Transverse colon (tissue), 4 donors: ENCODE results near the gene ZBED1. TPM values are rescaled to one million over a fixed set of nuclear protein-coding genes. Genes with fewer than 3 reads are reported as not detected.
"Not testable (repeated sequence)": the region's sequence is repeated elsewhere in the genome, so short reads cannot be mapped to it uniquely, and the experiment has no call there.

Experiments used
- DNase-seq: peaks from one replicate; pipeline ENCODE4 v3.0.0-alpha.2; 2019
- H3K27ac ChIP-seq, 4 donors: fragments of 200-600 bp; sonication (generic); 2 replicates each; pipeline ENCODE4 v1.5.1; 2016 to 2018; ENCODE audit warnings: inconsistent platforms in 4 of 4
- H3K27me3 ChIP-seq: fragments of 200-600 bp; sonication (generic); 2 replicates; pipeline ENCODE4 v1.5.1; 2017; ENCODE audit warnings: inconsistent platforms
- H3K36me3 ChIP-seq, 4 donors: fragments of 200-600 bp; sonication (generic); 2 replicates each; pipeline ENCODE4 v1.5.1; 2017 to 2019; ENCODE audit warnings: inconsistent platforms in 4 of 4
- H3K4me1 ChIP-seq, 4 donors: fragments of 200-600 bp; sonication (generic); 2 replicates each; pipeline ENCODE4 v1.5.1; 2017 to 2020; ENCODE audit warnings: inconsistent platforms in 4 of 4
- H3K4me3 ChIP-seq, 4 donors: fragments of 200-600 bp; sonication (generic); 1 replicate in 1 of 4; 2 replicates in 3 of 4; pipeline versions ENCODE4 v1.5.1 to v1.6.1; 2017 to 2019; ENCODE audit warnings: inconsistent platforms in 4 of 4
- H3K9me3 ChIP-seq, 2 donors: fragments of 200-600 bp; sonication (generic); 2 replicates each; pipeline ENCODE4 v1.5.1; 2017 to 2019; ENCODE audit warnings: inconsistent platforms in 2 of 2
- CTCF ChIP-seq, 5 experiments: fragments of 200-600 bp in 3 of 5; fragments of 450-650 bp in 2 of 5; sonication (generic) in 3 of 5; IDR thresholded peaks; 1 replicate in 2 of 5; 2 replicates in 3 of 5; pipeline ENCODE4 v1.5.1; 2016 to 2017; ENCODE audit warnings: antibody characterized with exemption in 5 of 5, inconsistent platforms in 3 of 5, mild to moderate bottlenecking in 2 of 5, moderate library complexity in 1 of 5
- EP300 ChIP-seq: sonication (generic); formaldehyde crosslinking; IDR thresholded peaks from one replicate; pipeline ENCODE4 v1.6.1; 2017; ENCODE audit warnings: antibody characterized with exemption, low read depth
- POLR2A ChIP-seq: fragments of 450-650 bp; IDR thresholded peaks from one replicate; pipeline ENCODE4 v1.6.1; 2016; ENCODE audit warnings: antibody characterized with exemption, mild to moderate bottlenecking, moderate library complexity
- POLR2AphosphoS5 ChIP-seq, 3 donors: sonication (generic); formaldehyde crosslinking; IDR thresholded peaks; one replicate each; pipeline ENCODE4 v1.6.1; 2016; ENCODE audit warnings: antibody characterized with exemption in 3 of 3
- WGBS, 2 donors: methylation state at CpG; one replicate each; pipeline ENCODE4 v1.1.5; 2018; ENCODE audit warnings: low coverage in 1 of 2; 5-methylcytosine and 5-hydroxymethylcytosine counted together
- in situ Hi-C, 4 donors: fragments of 200-750 bp; cut with MboI; loops; one replicate each; pipeline versions ENCODE4 v1.15.0 to v1.15.1; 2017; ENCODE audit warnings: low sequenced_read_pairs in 3 of 4, low pct_ligation_motif_present in 1 of 4, low pct_unique_long_range_greater_than_20kb in 1 of 4
- intact Hi-C: fragments of 100-400 bp; cut with DNase I; formaldehyde crosslinking; loops from one replicate; pipeline ENCODE4 v1.15.1; 2023; ENCODE audit warnings: low total_unique reads
- total RNA-seq, 4 donors: library from RNA; depleted of rRNA; stranded (reverse); fragments of >200 nt; gene quantifications; one replicate each; pipeline ENCODE4 v1.1.0, GENCODE V29; 2016

ZBED1 gene
- total RNA-seq, 4 donors from 2014 or later, result 44.0 to 94.3 (median 67.1) TPM

- WGBS, 2 donors, result 71 to 79% methylated on average over 4 to 7 of the region's 7 CpGs
- Histone ChIP-seq H3K4me3 (no peak overlapping the region), H3K36me3 (no peaks in the 10 kb centered on the region), H3K4me1 (no peaks in the 10 kb centered on the region), H3K27me3 (no peaks in the 10 kb centered on the region), H3K27ac (no peak overlapping the region), H3K9me3 (no peaks in the 10 kb centered on the region)
- TF ChIP-seq POLR2AphosphoS5 (IDR thresholded peaks at IDR 0.05) (no peak), EP300 (no peak), POLR2A (no peak), CTCF (IDR thresholded peaks at IDR 0.05) (no peak)
- DNase-seq, result no peak
- in situ Hi-C loops, result no loop called here
- intact Hi-C loops, result no loop called here
Measured at GRCh38 chrX:2536141-2536540, 35.4 kb upstream of the ZBED1 start.

GRCh38 chrX:2534261-2535021 is 33.7 kb upstream of the ZBED1 start:
- intact Hi-C loops, H3K9me3 ChIP-seq, in situ Hi-C loops, H3K4me3 ChIP-seq, H3K36me3 ChIP-seq, DNase-seq, H3K27ac ChIP-seq, H3K27me3 ChIP-seq, H3K4me1 ChIP-seq: not testable (repeated sequence)
- WGBS, 2 donors, result 58 to 66% methylated on average over 3 to 5 of the region's 5 CpGs

- TF ChIP-seq POLR2A (no peak), EP300 (no peak), POLR2AphosphoS5 (IDR thresholded peaks at IDR 0.05) (no peak), CTCF (IDR thresholded peaks at IDR 0.05) (no peak)
- intact Hi-C loops (no loop called here), in situ Hi-C loops (no loop called here)
- no peaks in the 10 kb centered on the region for H3K27me3 ChIP-seq
- H3K9me3 ChIP-seq, result no peaks in the 10 kb centered on the region
- no peak overlapping the region for H3K4me3 ChIP-seq
- WGBS, 2 donors, result 60 to 65% methylated on average over 2 to 8 of the region's 8 CpGs
- no peak for DNase-seq
- H3K27ac ChIP-seq, result no peak overlapping the region
- H3K4me1 ChIP-seq, result no peaks in the 10 kb centered on the region
- no peaks in the 10 kb centered on the region for H3K36me3 ChIP-seq
Measured at GRCh38 chrX:2533424-2533823, 32.6 kb upstream of the ZBED1 start.

- intact Hi-C loops (no loop called here), in situ Hi-C loops (no loop called here)
- Histone ChIP-seq H3K4me1 (no peaks in the 10 kb centered on the region), H3K27ac (no peak overlapping the region), H3K4me3 (no peak overlapping the region), H3K36me3 (no peaks in the 10 kb centered on the region), H3K27me3 (no peaks in the 10 kb centered on the region), H3K9me3 (no peaks in the 10 kb centered on the region)
- DNase-seq, result no peak
- 78 to 86% methylated on average over 7 to 10 of the region's 10 CpGs for WGBS, 2 donors
- TF ChIP-seq POLR2AphosphoS5 (IDR thresholded peaks at IDR 0.05), result no peak
- no peak for TF ChIP-seq EP300
- no peak for TF ChIP-seq CTCF (IDR thresholded peaks at IDR 0.05)
- no peak for TF ChIP-seq POLR2A
Measured at GRCh38 chrX:2526390-2526789, 25.6 kb upstream of the ZBED1 start.

GRCh38 chrX:2523911-2524310 is 23.1 kb upstream of the ZBED1 start:
- Histone ChIP-seq H3K36me3 (no peaks in the 10 kb centered on the region), H3K27me3 (no peaks in the 10 kb centered on the region), H3K9me3 (no peaks in the 10 kb centered on the region), H3K4me1 (no peaks in the 10 kb centered on the region), H3K4me3 (no peak overlapping the region), H3K27ac (no peak overlapping the region)
- no peak for DNase-seq
- WGBS, 2 donors, result 70 to 81% methylated on average over 4 to 6 of the region's 6 CpGs
- in situ Hi-C loops (no loop called here), intact Hi-C loops (no loop called here)
- TF ChIP-seq POLR2A (no peak), EP300 (no peak), CTCF (IDR thresholded peaks at IDR 0.05) (no peak), POLR2AphosphoS5 (IDR thresholded peaks at IDR 0.05) (no peak)
